Measurements from ENCODE around the gene ARF1. TPM values are rescaled to one million over a fixed set of nuclear protein-coding genes. Genes with fewer than 3 reads are reported as not detected.
A peak's percentile ranks its signal among the peaks of the same experiment; 100 is the strongest.

The ARF1 gene
- total and polyA plus RNA-seq, 2 donors (not counting 1 experiment from before 2014, with no cell fraction given), result 193 to 389 TPM

- Mint-ChIP-seq H3K4me1 (peaks cover 38% of the 10 kb centered on the region), H3K9me3 (ENCODE audit: insufficient read depth) (no peaks in the 10 kb centered on the region), H3K27me3 (no peaks in the 10 kb centered on the region), H3K4me3 (peak overlapping the region; percentile 92), H3K27ac (no peak overlapping the region)
- Histone ChIP-seq H3K27me3 (replicated peaks in 1 of 4; ENCODE audit: control extremely low read depth in 1 of 4, control insufficient read depth in 3 of 4, insufficient read depth in 4 of 4, low read length in 3 of 4) (no peaks in the 10 kb centered on the region), H4K20me1 (ENCODE audit: control insufficient read depth, insufficient read depth, low read length, poor library complexity, severe bottlenecking) (no peaks in the 10 kb centered on the region), H3K4me1 (ENCODE audit: control insufficient read depth in 2 of 2, insufficient read depth in 2 of 2, low read length in 2 of 2) (peaks cover 25 to 36% of the 10 kb centered on the region in 2 donors), H3K4me2 (replicated peaks; ENCODE audit: low read depth, low read length, poor library complexity, severe bottlenecking) (peak overlapping the region; percentile 96), H3K36me3 (replicated peaks in 1 of 2; ENCODE audit: control extremely low read depth in 1 of 2, control insufficient read depth in 1 of 2, extremely low read depth in 1 of 2, insufficient read depth in 2 of 2, low read length in 1 of 2) (peaks cover 0 to 17% of the 10 kb centered on the region in 2 experiments), H3K27ac (ENCODE audit: low read length in 2 of 2) (no peak overlapping the region), H3K9ac (ENCODE audit: low read length) (no peak overlapping the region), H3K4me3 (ENCODE audit: control extremely low read depth in 1 of 5, extremely low read depth in 1 of 5, insufficient read depth in 1 of 5, low read depth in 2 of 5, low read length in 4 of 5) (no peak overlapping the region), H2AFZ (ENCODE audit: insufficient read depth, low read depth, low read length, poor library complexity, severe bottlenecking) (no peak overlapping the region), H3K79me2 (ENCODE audit: control insufficient read depth, insufficient read depth, low read length) (peaks cover 37% of the 10 kb centered on the region), H3K9me3 (ENCODE audit: control extremely low read depth in 1 of 3, control insufficient read depth in 2 of 3, insufficient read depth in 1 of 3, low read length in 2 of 3) (no peaks in the 10 kb centered on the region)
- intact Hi-C loops (cut with micrococcal nuclease), result loop anchor here (10.0 kb wide), 2 partner anchors 167 to 1397 kb away; partner anchors contain the start of gene NUP133
- 93% methylated on average over 19 of the region's 19 CpGs for WGBS (ENCODE audit: insufficient coverage)
- DNase-seq, result no peak
- ChIA-PET CTCF (no interaction called here), POLR2A (no interaction called here)
- no peak for ATAC-seq (ENCODE audit: low read depth)
- no peak for TF ChIP-seq CTCF (IDR thresholded peaks at IDR 0.05)
- no peak for TF ChIP-seq EZH2 (IDR thresholded peaks at IDR 0.05; ENCODE audit: borderline replicate concordance, insufficient read depth, low read depth, low read length, poor library complexity, severe bottlenecking)
Observed at GRCh38 chr1:228107636-228108035, 25.1 kb downstream of the ARF1 start.

- H3K4me3 ChIP-seq (ENCODE audit: control extremely low read depth in 1 of 5, extremely low read depth in 1 of 5, insufficient read depth in 1 of 5, low read depth in 2 of 5, low read length in 4 of 5), result peak overlapping the region; percentile 60 to 97 (median 95)
- H3K4me3 Mint-ChIP-seq, result peak overlapping the region; percentile 92
- no peak for ATAC-seq (ENCODE audit: low read depth)
- peak overlapping the region; percentile 96 for H3K4me2 ChIP-seq (replicated peaks; ENCODE audit: low read depth, low read length, poor library complexity, severe bottlenecking)
- H3K27me3 ChIP-seq (replicated peaks in 1 of 4; ENCODE audit: control extremely low read depth in 1 of 4, control insufficient read depth in 3 of 4, insufficient read depth in 4 of 4, low read length in 3 of 4), result no peaks in the 10 kb centered on the region
- H2AFZ ChIP-seq (ENCODE audit: insufficient read depth, low read depth, low read length, poor library complexity, severe bottlenecking), result no peak overlapping the region
- intact Hi-C loops (cut with micrococcal nuclease), result loop anchor here (10.0 kb wide), 2 partner anchors 167 to 1397 kb away; partner anchors contain the start of gene NUP133
- no peaks in the 10 kb centered on the region for H3K9me3 Mint-ChIP-seq (ENCODE audit: insufficient read depth)
- 70% methylated on average over 8 of the region's 11 CpGs for WGBS (ENCODE audit: insufficient coverage)
- H3K27ac Mint-ChIP-seq, result peak overlapping the region; percentile 87
- TF ChIP-seq CTCF (IDR thresholded peaks at IDR 0.05) (no peak), EZH2 (IDR thresholded peaks at IDR 0.05; ENCODE audit: borderline replicate concordance, insufficient read depth, low read depth, low read length, poor library complexity, severe bottlenecking) (no peak)
- no peak for DNase-seq
- no peaks in the 10 kb centered on the region for H4K20me1 ChIP-seq (ENCODE audit: control insufficient read depth, insufficient read depth, low read length, poor library complexity, severe bottlenecking)
- H3K79me2 ChIP-seq (ENCODE audit: control insufficient read depth, insufficient read depth, low read length), result peaks cover 35% of the 10 kb centered on the region
- H3K4me1 ChIP-seq (ENCODE audit: control insufficient read depth in 2 of 2, insufficient read depth in 2 of 2, low read length in 2 of 2), result peaks cover 25 to 36% of the 10 kb centered on the region in 2 donors
- no peaks in the 10 kb centered on the region for H3K9me3 ChIP-seq (ENCODE audit: control extremely low read depth in 1 of 3, control insufficient read depth in 2 of 3, insufficient read depth in 1 of 3, low read length in 2 of 3)
- H3K9ac ChIP-seq (ENCODE audit: low read length), result peak overlapping the region; percentile 85
- H3K36me3 ChIP-seq (replicated peaks in 1 of 2; ENCODE audit: control extremely low read depth in 1 of 2, control insufficient read depth in 1 of 2, extremely low read depth in 1 of 2, insufficient read depth in 2 of 2, low read length in 1 of 2), result peaks cover 0 to 17% of the 10 kb centered on the region in 2 experiments
- ChIA-PET POLR2A (no interaction called here), CTCF (interaction anchor here (0.7 kb wide), 1 partner anchor 13 kb away, joined by 3 read pairs; no protein-coding TSS in a partner anchor)
- H3K4me1 Mint-ChIP-seq, result peaks cover 36% of the 10 kb centered on the region
- H3K27ac ChIP-seq (ENCODE audit: low read length in 2 of 2), result peak overlapping the region; percentile 71 to 95
- no peaks in the 10 kb centered on the region for H3K27me3 Mint-ChIP-seq
Observed at GRCh38 chr1:228108055-228108690, 25.7 kb downstream of the ARF1 start.

All from B cell (primary cell).